Osteocyte (in vitro differentiated cells): ENCODE data around the gene LIMS2. TPM values are rescaled to one million over a fixed set of nuclear protein-coding genes. Genes with fewer than 3 reads are reported as not detected.

ENCODE experiments used
- DNase-seq: peaks from one replicate; pipeline ENCODE4 v3.0.0; 2021; ENCODE audit warnings: mixed read lengths; ENCODE audit not compliant: unreplicated experiment; ENCODE audit errors: extremely low spot score
- H3K27ac Mint-ChIP-seq: one replicate; pipeline ENCODE4 v1.8.0; 2021; ENCODE audit warnings: mild to moderate bottlenecking, mixed read lengths; ENCODE audit not compliant: unreplicated experiment
- H3K27me3 Mint-ChIP-seq: one replicate; pipeline ENCODE4 v1.8.0; 2021; ENCODE audit warnings: mixed read lengths; ENCODE audit not compliant: unreplicated experiment
- H3K36me3 Mint-ChIP-seq: one replicate; pipeline ENCODE4 v1.8.0; 2021; ENCODE audit warnings: mixed read lengths; ENCODE audit not compliant: unreplicated experiment
- H3K4me1 Mint-ChIP-seq: one replicate; pipeline ENCODE4 v1.8.0; 2021; ENCODE audit warnings: mixed read lengths; ENCODE audit not compliant: unreplicated experiment
- H3K4me3 Mint-ChIP-seq: one replicate; pipeline ENCODE4 v1.8.0; 2021; ENCODE audit warnings: mild to moderate bottlenecking, moderate library complexity, mixed read lengths; ENCODE audit not compliant: unreplicated experiment
- H3K9me3 Mint-ChIP-seq: one replicate; pipeline ENCODE4 v1.8.0; 2021; ENCODE audit warnings: mixed read lengths; ENCODE audit not compliant: unreplicated experiment
- CTCF ChIP-seq: fragments of 200-600 bp; sonication (generic); IDR thresholded peaks from 2 replicates; pipeline ENCODE4 v1.5.0; 2021; ENCODE audit warnings: antibody characterized with exemption, mild to moderate bottlenecking, moderate library complexity
- total RNA-seq: library from RNA; stranded (reverse); gene quantifications from 2 replicates; pipeline ENCODE4 v1.2.1, GENCODE V29; 2021

Gene LIMS2
- total RNA-seq, 1 donor from 2014 or later: 51.0 TPM

GRCh38 chr2:127630864-127631540, 44.3 kb downstream of the LIMS2 start:
- Mint-ChIP-seq H3K9me3 (no peaks in the 10 kb centered on the region), H3K4me3 (no peak overlapping the region), H3K36me3 (no peaks in the 10 kb centered on the region), H3K27ac (no peak overlapping the region), H3K27me3 (no peaks in the 10 kb centered on the region), H3K4me1 (peaks cover 6% of the 10 kb centered on the region)
- DNase-seq: no peak
- TF ChIP-seq CTCF: no peak

GRCh38 chr2:127630096-127630863, 45.0 kb downstream of the LIMS2 start:
- H3K4me3 Mint-ChIP-seq: no peak overlapping the region

GRCh38 chr2:127629637-127630036, 45.7 kb downstream of the LIMS2 start:
- Mint-ChIP-seq H3K27me3 (no peaks in the 10 kb centered on the region), H3K36me3 (no peaks in the 10 kb centered on the region), H3K4me3 (no peak overlapping the region), H3K9me3 (no peaks in the 10 kb centered on the region), H3K27ac (no peak overlapping the region), H3K4me1 (peaks cover 6% of the 10 kb centered on the region)
- DNase-seq: no peak
- TF ChIP-seq CTCF: no peak

More at GRCh38 chr2:127630096-127630863, 45.0 kb downstream of the LIMS2 start:
- DNase-seq: no peak
- TF ChIP-seq CTCF: no peak
- Mint-ChIP-seq H3K36me3 (no peaks in the 10 kb centered on the region), H3K9me3 (no peaks in the 10 kb centered on the region), H3K27me3 (no peaks in the 10 kb centered on the region), H3K27ac (no peak overlapping the region), H3K4me1 (peaks cover 6% of the 10 kb centered on the region)

- no peak for DNase-seq
- Mint-ChIP-seq H3K9me3 (no peaks in the 10 kb centered on the region), H3K4me3 (no peak overlapping the region), H3K27me3 (no peaks in the 10 kb centered on the region), H3K36me3 (no peaks in the 10 kb centered on the region), H3K27ac (no peak overlapping the region), H3K4me1 (peaks cover 5% of the 10 kb centered on the region)
- no peak for TF ChIP-seq CTCF
Observed at GRCh38 chr2:127628767-127629614, 46.3 kb downstream of the LIMS2 start.
